HCT116 (cell line): ENCODE measurements around the gene CCDC3. TPM values are rescaled to one million over a fixed set of nuclear protein-coding genes. Genes with fewer than 3 reads are reported as not detected.

Experiments used
- ATAC-seq: fragments of 200-7000 bp; cut with Tn5 transposase; 2 replicates; pipeline ENCODE4 v1.9.1; 2020; ENCODE audit warnings: mild to moderate bottlenecking, moderate library complexity
- BruUV-seq: library from RNA; stranded (reverse); fragments of 400-500 nt; replicated peaks from 2 replicates; lab custom pipeline; 2021; lab: Mats Ljungman, UMichigan
- CTCF ChIA-PET: fragments of 300-600 bp; sonication (Branson Sonifier 250); formaldehyde crosslinking; loops from one replicate; lab custom pipeline; 2021; ENCODE audit warnings: antibody characterized with exemption; lab: Charles Lee
- POLR2A ChIA-PET: fragments of 300-600, 350-600 bp; sonication (Branson Sonifier 250); formaldehyde crosslinking; loops from one replicate; lab custom pipeline; 2021; ENCODE audit warnings: antibody characterized with exemption; lab: Charles Lee
- RAD21 ChIA-PET, 2 experiments: fragments of 300-600 bp; sonication (Branson Sonifier 250); formaldehyde crosslinking; loops; one replicate each; lab custom pipeline; 2023; ENCODE audit warnings: low total read pairs in 2 of 2; ENCODE audit not compliant: uncharacterized antibody in 2 of 2, unreplicated experiment in 2 of 2, low non-redundant PET in 1 of 2; lab: Charles Lee
- DNase-seq: peaks from one replicate; pipeline ENCODE4 v3.0.0-alpha.2; 2010; ENCODE audit warnings: low read depth, low spot score
- H2AFZ ChIP-seq: fragments of 200-600 bp; shearing (Covaris generic), sonication (generic); 2 replicates; pipeline ENCODE4 v1.6.1; 2017; ENCODE audit warnings: low read depth, mixed run types, mixed read lengths, antibody characterized with exemption, low read length; ENCODE audit not compliant: poor library complexity, severe bottlenecking
- H3K27ac ChIP-seq: 2 replicates; pipeline ENCODE4 v1.5.1; 2012; ENCODE audit warnings: low read depth, low read length
- H3K27me3 ChIP-seq: fragments of 200-600 bp; sonication (generic); 2 replicates; pipeline ENCODE4 v1.6.1; 2016; ENCODE audit warnings: mixed run types, low read length, mixed read lengths; ENCODE audit not compliant: insufficient read depth
- H3K36me3 ChIP-seq, 2 experiments: fragments of 200-500 bp in 1 of 2; fragments of 200-600 bp in 1 of 2; sonication (Bioruptor generic) in 1 of 2; sonication (generic) in 1 of 2; 2 replicates each; pipeline versions ENCODE4 v1.5.1 to v1.6.1; 2014 to 2016; ENCODE audit warnings: low read length in 2 of 2, inconsistent platforms in 1 of 2, mixed read lengths in 1 of 2, mixed run types in 1 of 2; ENCODE audit not compliant: insufficient read depth in 2 of 2, control insufficient read depth in 1 of 2
- H3K4me1 ChIP-seq, 2 experiments: fragments of 200-600 bp in 1 of 2; sonication (generic) in 1 of 2; 2 replicates each; pipeline versions ENCODE4 v1.5.1 to v1.6.1; 2012 to 2017; ENCODE audit warnings: low read length in 2 of 2, inconsistent platforms in 1 of 2, mild to moderate bottlenecking in 1 of 2, mixed read lengths in 1 of 2, mixed run types in 1 of 2, moderate library complexity in 1 of 2; ENCODE audit not compliant: insufficient read depth in 2 of 2, control insufficient read depth in 1 of 2
- H3K4me2 ChIP-seq: fragments of 200-600 bp; sonication (generic); 2 replicates; pipeline ENCODE4 v1.6.1; 2017; ENCODE audit warnings: mixed run types, low read length, mixed read lengths
- H3K4me3 ChIP-seq, 2 experiments: fragments of 200-600 bp in 1 of 2; sonication (generic) in 1 of 2; replicated peaks in 1 of 2; 2 replicates each; pipeline ENCODE4 v1.5.1; 2011 to 2016; ENCODE audit warnings: low read length in 2 of 2, control low read depth in 1 of 2, low read depth in 1 of 2, mild to moderate bottlenecking in 1 of 2, mixed read lengths in 1 of 2, mixed run types in 1 of 2
- H3K79me2 ChIP-seq: fragments of 200-600 bp; sonication (generic); 2 replicates; pipeline ENCODE4 v1.6.1; 2017; ENCODE audit warnings: mild to moderate bottlenecking, mixed run types, low read length, moderate library complexity, mixed read lengths; ENCODE audit not compliant: insufficient read depth
- H3K9ac ChIP-seq: fragments of 200-600 bp; sonication (generic); 2 replicates; pipeline ENCODE4 v1.6.1; 2016; ENCODE audit warnings: low read length, mixed read lengths
- H3K9me2 ChIP-seq: fragments of 200-600 bp; sonication (generic), shearing (Covaris generic); 2 replicates; pipeline ENCODE4 v1.6.1; 2017; ENCODE audit warnings: mixed run types, mild to moderate bottlenecking, moderate library complexity; ENCODE audit not compliant: insufficient read depth
- H3K9me3 ChIP-seq, 2 experiments: fragments of 200-500 bp in 1 of 2; fragments of 200-600 bp in 1 of 2; sonication (Bioruptor generic) in 1 of 2; sonication (generic) in 1 of 2; 2 replicates each; pipeline ENCODE4 v1.6.1; 2014 to 2017; ENCODE audit warnings: low read length in 2 of 2, mixed read lengths in 2 of 2, inconsistent platforms in 1 of 2, low read depth in 1 of 2, mild to moderate bottlenecking in 1 of 2, mixed run types in 1 of 2, moderate library complexity in 1 of 2; ENCODE audit not compliant: control insufficient read depth in 1 of 2, insufficient read depth in 1 of 2
- H4K20me1 ChIP-seq: fragments of 200-600 bp; sonication (generic), shearing (Covaris generic); 2 replicates; pipeline ENCODE4 v1.6.1; 2017; ENCODE audit warnings: mixed run types, mild to moderate bottlenecking, moderate library complexity; ENCODE audit not compliant: insufficient read depth
- CBX3 ChIP-seq: IDR thresholded peaks from 2 replicates; pipeline ENCODE4 v1.6.1; 2012; ENCODE audit warnings: low read depth
- EGR1 ChIP-seq: IDR thresholded peaks from 2 replicates; pipeline ENCODE4 v1.6.1; 2012; ENCODE audit warnings: low read depth
- ELF1 ChIP-seq: IDR thresholded peaks from 2 replicates; pipeline ENCODE4 v1.6.1; 2012; ENCODE audit warnings: low read depth, borderline replicate concordance
- FOSL1 ChIP-seq: IDR thresholded peaks from 2 replicates; pipeline ENCODE4 v1.6.1; 2012; ENCODE audit warnings: low read depth
- POLR2A ChIP-seq: IDR thresholded peaks from 2 replicates; pipeline ENCODE4 v1.7.0; 2011; ENCODE audit warnings: borderline replicate concordance; ENCODE audit not compliant: insufficient read depth, insufficient read length; ENCODE audit errors: extremely low read depth
- POLR2AphosphoS5 ChIP-seq: IDR thresholded peaks from 2 replicates; pipeline ENCODE4 v1.6.1; 2011; ENCODE audit warnings: mild to moderate bottlenecking, low read depth, low read length, moderate library complexity
- RAD21 ChIP-seq: IDR thresholded peaks from 2 replicates; pipeline ENCODE4 v1.6.1; 2012; ENCODE audit warnings: low read depth, mild to moderate bottlenecking
- REST ChIP-seq: IDR thresholded peaks from 2 replicates; pipeline ENCODE4 v1.6.1; 2012; ENCODE audit warnings: low read depth
- SP1 ChIP-seq: IDR thresholded peaks from 2 replicates; pipeline ENCODE4 v1.6.1; 2012; ENCODE audit warnings: low read depth
- SRF ChIP-seq: IDR thresholded peaks from 2 replicates; pipeline ENCODE4 v1.6.1; 2012; ENCODE audit warnings: low read depth
- TCF7L2 ChIP-seq: IDR thresholded peaks from 2 replicates; pipeline ENCODE4 v1.7.0; 2011; ENCODE audit warnings: borderline replicate concordance, inconsistent platforms; ENCODE audit not compliant: insufficient read depth, insufficient read length; ENCODE audit errors: extremely low read depth
- ZFX ChIP-seq: fragments of 450-650 bp; IDR thresholded peaks from 2 replicates; pipeline ENCODE4 v1.6.1; 2017
- ZNF274 ChIP-seq: fragments of 200-500 bp; sonication (Bioruptor generic); IDR thresholded peaks from 2 replicates; pipeline ENCODE4 v1.6.1; 2014; ENCODE audit warnings: mild to moderate bottlenecking, low read depth, low read length, inconsistent platforms
- intact Hi-C: fragments of 100-400 bp; cut with micrococcal nuclease; formaldehyde crosslinking; loops from 2 replicates; pipeline ENCODE4 v1.10.0; 2022
- total RNA-seq: library from RNA; stranded (reverse); gene quantifications from one replicate; pipeline ENCODE4 v1.2.1, GENCODE V29; 2021; ENCODE audit not compliant: unreplicated experiment
- TF ChIP-seq, protein P1 (sequence below): IDR thresholded peaks from 2 replicates; pipeline ENCODE4 v1.6.1; 2011; ENCODE audit warnings: mild to moderate bottlenecking, low read length, moderate library complexity; ENCODE audit not compliant: insufficient replicate concordance; ENCODE audit errors: extremely low read depth
- TF ChIP-seq, protein P2 (sequence below), 3 experiments: fragments of 200-600 bp in 1 of 3; sonication (generic) in 1 of 3; IDR thresholded peaks in 2 of 3; conservative IDR thresholded peaks in 1 of 3; 2 replicates each; pipeline ENCODE4 v1.5.1; 2012 to 2017; ENCODE audit warnings: low read depth in 2 of 3, low read length in 2 of 3, antibody characterized with exemption in 1 of 3, borderline replicate concordance in 1 of 3, control low read depth in 1 of 3, mild to moderate bottlenecking in 1 of 3, mixed read lengths in 1 of 3, mixed run types in 1 of 3, moderate library complexity in 1 of 3; ENCODE audit not compliant: insufficient read depth in 1 of 3

CCDC3 gene
- total RNA-seq, 1 experiment from 2014 or later = 10.5 TPM

- intact Hi-C loops = no loop called here
- Histone ChIP-seq H3K4me3 (no peak overlapping the region), H2AFZ (no peak overlapping the region), H3K36me3 (no peaks in the 10 kb centered on the region), H4K20me1 (no peaks in the 10 kb centered on the region), H3K4me2 (no peak overlapping the region), H3K27ac (no peak overlapping the region), H3K9me2 (no peaks in the 10 kb centered on the region), H3K9ac (no peak overlapping the region), H3K27me3 (no peaks in the 10 kb centered on the region; the same call in 1 of the 2 replicates), H3K4me1 (no peaks in the 10 kb centered on the region), H3K79me2 (no peaks in the 10 kb centered on the region), H3K9me3 (no peaks in the 10 kb centered on the region)
- DNase-seq (no peak), ATAC-seq (no peak)
- TF ChIP-seq REST = no peak
- no peak for TF ChIP-seq ZFX
- TF ChIP-seq, protein P1, sequence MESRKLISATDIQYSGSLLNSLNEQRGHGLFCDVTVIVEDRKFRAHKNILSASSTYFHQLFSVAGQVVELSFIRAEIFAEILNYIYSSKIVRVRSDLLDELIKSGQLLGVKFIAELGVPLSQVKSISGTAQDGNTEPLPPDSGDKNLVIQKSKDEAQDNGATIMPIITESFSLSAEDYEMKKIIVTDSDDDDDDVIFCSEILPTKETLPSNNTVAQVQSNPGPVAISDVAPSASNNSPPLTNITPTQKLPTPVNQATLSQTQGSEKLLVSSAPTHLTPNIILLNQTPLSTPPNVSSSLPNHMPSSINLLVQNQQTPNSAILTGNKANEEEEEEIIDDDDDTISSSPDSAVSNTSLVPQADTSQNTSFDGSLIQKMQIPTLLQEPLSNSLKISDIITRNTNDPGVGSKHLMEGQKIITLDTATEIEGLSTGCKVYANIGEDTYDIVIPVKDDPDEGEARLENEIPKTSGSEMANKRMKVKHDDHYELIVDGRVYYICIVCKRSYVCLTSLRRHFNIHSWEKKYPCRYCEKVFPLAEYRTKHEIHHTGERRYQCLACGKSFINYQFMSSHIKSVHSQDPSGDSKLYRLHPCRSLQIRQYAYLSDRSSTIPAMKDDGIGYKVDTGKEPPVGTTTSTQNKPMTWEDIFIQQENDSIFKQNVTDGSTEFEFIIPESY = no peak
- no peak for TF ChIP-seq POLR2A
- TF ChIP-seq, protein P2, sequence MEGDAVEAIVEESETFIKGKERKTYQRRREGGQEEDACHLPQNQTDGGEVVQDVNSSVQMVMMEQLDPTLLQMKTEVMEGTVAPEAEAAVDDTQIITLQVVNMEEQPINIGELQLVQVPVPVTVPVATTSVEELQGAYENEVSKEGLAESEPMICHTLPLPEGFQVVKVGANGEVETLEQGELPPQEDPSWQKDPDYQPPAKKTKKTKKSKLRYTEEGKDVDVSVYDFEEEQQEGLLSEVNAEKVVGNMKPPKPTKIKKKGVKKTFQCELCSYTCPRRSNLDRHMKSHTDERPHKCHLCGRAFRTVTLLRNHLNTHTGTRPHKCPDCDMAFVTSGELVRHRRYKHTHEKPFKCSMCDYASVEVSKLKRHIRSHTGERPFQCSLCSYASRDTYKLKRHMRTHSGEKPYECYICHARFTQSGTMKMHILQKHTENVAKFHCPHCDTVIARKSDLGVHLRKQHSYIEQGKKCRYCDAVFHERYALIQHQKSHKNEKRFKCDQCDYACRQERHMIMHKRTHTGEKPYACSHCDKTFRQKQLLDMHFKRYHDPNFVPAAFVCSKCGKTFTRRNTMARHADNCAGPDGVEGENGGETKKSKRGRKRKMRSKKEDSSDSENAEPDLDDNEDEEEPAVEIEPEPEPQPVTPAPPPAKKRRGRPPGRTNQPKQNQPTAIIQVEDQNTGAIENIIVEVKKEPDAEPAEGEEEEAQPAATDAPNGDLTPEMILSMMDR (IDR thresholded peaks at IDR 0.05 in 2 of 3, conservative IDR thresholded peaks at IDR 0.05 in 1 of 3; ENCODE audit: borderline replicate concordance in 1 of 3, insufficient read depth in 1 of 3, low read depth in 2 of 3, low read length in 2 of 3) = no peak
- no peak for TF ChIP-seq CBX3
- TF ChIP-seq RAD21 = no peak
- no peak for TF ChIP-seq SP1
- TF ChIP-seq ZNF274 = no peak
- no peak for TF ChIP-seq FOSL1
- no peak for TF ChIP-seq POLR2AphosphoS5
- no peak for TF ChIP-seq TCF7L2
- TF ChIP-seq EGR1 = no peak
- TF ChIP-seq ELF1 = no peak
- TF ChIP-seq SRF = no peak
- ChIA-PET CTCF (no interaction called here), RAD21 (no interaction called here), POLR2A (no interaction called here)
- BruUV-seq = no TSS peak
Observed at GRCh38 chr10:12877150-12877549, 124.4 kb downstream of the CCDC3 start.
